K562 (cell line): Measurements from ENCODE around the gene PRKG1. TPM values are rescaled to one million over a fixed set of nuclear protein-coding genes. Genes with fewer than 3 reads are reported as not detected.
"Not testable (repeated sequence)": the region's sequence is repeated elsewhere in the genome, so short reads cannot be mapped to it uniquely, and the experiment has no call there.

Experiments used
- ATAC-seq: fragments of 200-7000 bp; cut with Tn5 transposase; 3 replicates; pipeline ENCODE4 v1.9.1; 2020; ENCODE audit warnings: moderate library complexity
- BruUV-seq: library from RNA; stranded (reverse); fragments of 400-500 nt; replicated peaks from 2 replicates; lab custom pipeline; 2021; lab: Mats Ljungman, UMichigan
- CTCF ChIA-PET: fragments of 300-600 bp; formaldehyde crosslinking; extraction: SDS; loops from one replicate; lab custom pipeline; 2021; ENCODE audit warnings: low intra/inter-chr PET ratio; lab: Yijun Ruan, JAX
- POLR2A ChIA-PET: fragments of 300-600, 350-650 bp; sonication (Branson Sonifier 250); formaldehyde crosslinking; extraction: SDS; loops from one replicate; lab custom pipeline; 2021; ENCODE audit warnings: antibody characterized with exemption, inconsistent platforms; lab: Yijun Ruan, JAX
- DNase-seq, 4 experiments: peaks; one replicate each; pipeline versions ENCODE4 v3.0.0 to v3.0.0-alpha.2; 2011 to 2018; ENCODE audit warnings: low spot score in 3 of 4, mixed read lengths in 3 of 4; ENCODE audit errors: extremely low read depth in 1 of 4
- FAIRE-seq: peaks from 2 replicates; lab custom pipeline; 2011; peaks lifted over from hg19 to GRCh38; lab: Jason Lieb, UNC
- H2AFZ ChIP-seq: 2 replicates; pipeline ENCODE4 v1.6.0; 2011; ENCODE audit warnings: low read depth, low read length, control low read depth, inconsistent platforms
- H3K27ac ChIP-seq: fragments of 200-600 bp; 3 replicates; pipeline ENCODE4 v1.8.0; 2011; ENCODE audit warnings: low read depth, mild to moderate bottlenecking, control low read depth, inconsistent platforms, low read length, moderate library complexity, mixed read lengths; ENCODE audit errors: extremely low read depth
- H3K27me3 ChIP-seq, 2 experiments: fragments of 300-600 bp in 1 of 2; 2 replicates in 1 of 2; 3 replicates in 1 of 2; pipeline versions ENCODE4 v1.6.0 to v1.8.0; 2011; ENCODE audit warnings: inconsistent platforms in 2 of 2, low read length in 2 of 2, mild to moderate bottlenecking in 1 of 2, mixed read lengths in 1 of 2, moderate library complexity in 1 of 2; ENCODE audit not compliant: control insufficient read depth in 2 of 2, insufficient read depth in 2 of 2
- H3K36me3 ChIP-seq: fragments of 300-600 bp; 3 replicates; pipeline ENCODE4 v1.8.0; 2011; ENCODE audit warnings: mild to moderate bottlenecking, low read length, inconsistent platforms; ENCODE audit not compliant: control insufficient read depth, insufficient read depth
- H3K4me1 ChIP-seq, 2 experiments: fragments of 200-600 bp in 1 of 2; replicated peaks in 1 of 2; 2 replicates in 1 of 2; 3 replicates in 1 of 2; pipeline versions ENCODE4 v1.5.1 to v1.8.0; 2011; ENCODE audit warnings: inconsistent platforms in 2 of 2, low read length in 2 of 2, mild to moderate bottlenecking in 1 of 2, mixed read lengths in 1 of 2, moderate library complexity in 1 of 2; ENCODE audit not compliant: control insufficient read depth in 2 of 2, insufficient read depth in 2 of 2
- H3K4me2 ChIP-seq: 2 replicates; pipeline ENCODE4 v1.6.1; 2011; ENCODE audit warnings: low read length, control low read depth, inconsistent platforms, mixed read lengths; ENCODE audit not compliant: insufficient read depth
- H3K4me3 ChIP-seq: fragments of 200-600 bp; sonication (generic), shearing (Covaris generic); 2 replicates; pipeline ENCODE4 v1.5.1; 2016; ENCODE audit warnings: control low read depth, inconsistent platforms
- H3K79me2 ChIP-seq: fragments of 200-600 bp; 3 replicates; pipeline ENCODE4 v1.8.0; 2011; ENCODE audit warnings: low read length, inconsistent platforms; ENCODE audit not compliant: control insufficient read depth, insufficient read depth
- H3K9ac ChIP-seq, 2 experiments: 2 replicates each; pipeline versions ENCODE4 v1.6.0 to v1.6.1; 2011; ENCODE audit warnings: low read depth in 2 of 2, low read length in 2 of 2, control low read depth in 1 of 2, inconsistent platforms in 1 of 2, mild to moderate bottlenecking in 1 of 2, mixed read lengths in 1 of 2; ENCODE audit not compliant: insufficient read depth in 1 of 2
- H3K9me1 ChIP-seq: one replicate; pipeline ENCODE4 v1.6.0; 2011; ENCODE audit warnings: inconsistent platforms, mild to moderate bottlenecking, low read length, moderate library complexity; ENCODE audit not compliant: control insufficient read depth, insufficient read depth
- H3K9me3 ChIP-seq: replicated peaks from 2 replicates; pipeline ENCODE4 v1.5.1; 2011; ENCODE audit warnings: low read depth, low read length, inconsistent platforms; ENCODE audit not compliant: control insufficient read depth, insufficient read depth
- H4K20me1 ChIP-seq: replicated peaks from 2 replicates; pipeline ENCODE4 v1.6.1; 2011; ENCODE audit warnings: low read length, inconsistent platforms, mixed read lengths; ENCODE audit not compliant: control insufficient read depth, insufficient read depth
- NFATC3 ChIP-seq: fragments of 450-650 bp; IDR thresholded peaks from 2 replicates; pipeline ENCODE4 v1.6.1; 2017; ENCODE audit warnings: mild to moderate bottlenecking
- RNF2 ChIP-seq: sonication (generic); IDR thresholded peaks from 2 replicates; pipeline ENCODE4 v1.6.1; 2016
- ZBTB43 ChIP-seq: sonication (generic); formaldehyde crosslinking; IDR thresholded peaks from 2 replicates; pipeline ENCODE4 v1.8.0; 2023; ENCODE audit warnings: mild to moderate bottlenecking, missing genetic modification reagents
- WGBS: fragments of 100-300 bp; shearing (Covaris generic); methylation state at CpG from one replicate; pipeline ENCODE4 v1.1.6; 2016; ENCODE audit warnings: low coverage, mixed read lengths; ENCODE audit not compliant: insufficient coverage; ENCODE audit errors: missing lambda C conversion rate; 5-methylcytosine and 5-hydroxymethylcytosine counted together
- in situ Hi-C: fragments of 300-500 bp; cut with MboI; formaldehyde crosslinking; loops from 4 replicates; pipeline ENCODE4 v1.15.0; 2018; ENCODE audit warnings: inconsistent platforms, mixed read lengths
- intact Hi-C: fragments of 100-400 bp; cut with micrococcal nuclease; formaldehyde crosslinking; loops from 2 replicates; pipeline ENCODE4 v1.14.2; 2022
- polyA plus RNA-seq, 8 experiments: library from polyadenylated mRNA; depleted of rRNA in 4 of 8; stranded (reverse) in 5 of 8; unstranded in 3 of 8; fragments of >200 nt; fragmentation: Nextera tagmentation in 2 of 8; fragmentation: Illumina TruSeq in 1 of 8; extraction: Ambion mirVana in 2 of 8; extraction: Trizol in 1 of 8; gene quantifications; 2 replicates each; pipeline versions ENCODE4 v1.2.1 to v1.2.3, GENCODE V29; 2011 to 2014; ENCODE audit warnings: inconsistent platforms in 1 of 8, missing spikeins in 1 of 8
- total RNA-seq, 7 experiments: library from RNA; depleted of rRNA in 6 of 7; stranded (reverse); fragments of >200 nt in 6 of 7; fragmentation: Illumina TruSeq in 2 of 7; extraction: Trizol in 2 of 7; gene quantifications; 2 replicates each; pipeline versions ENCODE4 v1.2.1 to v1.2.3, GENCODE V29; 2011 to 2021; ENCODE audit warnings: low replicate concordance in 1 of 7
- TF ChIP-seq, protein P1 (sequence below): sonication (generic); formaldehyde crosslinking; IDR thresholded peaks from 2 replicates; pipeline ENCODE4 v1.4.0; 2020; ENCODE audit warnings: mild to moderate bottlenecking, missing genetic modification reagents

PRKG1 gene
- total and polyA plus RNA-seq, 9 of the 15 experiments (the other 6 are each of a cell fraction or from before 2014, with no cell fraction given): 0.22 TPM; not detected in 8

DNA sequence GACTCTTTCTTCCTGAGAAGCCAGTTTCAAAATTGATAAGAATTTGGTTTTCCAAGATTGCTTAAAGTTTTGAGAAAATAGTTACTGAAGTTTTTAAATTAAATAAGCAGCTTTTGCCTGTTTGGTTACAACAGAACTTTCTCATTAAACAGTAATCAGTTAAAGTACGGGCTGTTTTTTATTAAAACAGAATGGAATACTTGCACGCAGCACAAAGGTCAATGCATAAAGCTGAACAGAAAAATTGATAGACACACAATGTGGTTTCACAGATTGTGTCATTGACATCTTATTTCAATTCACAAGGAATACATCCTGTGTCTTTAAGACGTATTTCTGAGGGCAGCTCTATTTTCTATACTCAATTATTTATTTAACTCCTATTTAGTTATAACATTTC, 192.2 kb downstream of the PRKG1 start (continued):
- TF ChIP-seq, protein P1, sequence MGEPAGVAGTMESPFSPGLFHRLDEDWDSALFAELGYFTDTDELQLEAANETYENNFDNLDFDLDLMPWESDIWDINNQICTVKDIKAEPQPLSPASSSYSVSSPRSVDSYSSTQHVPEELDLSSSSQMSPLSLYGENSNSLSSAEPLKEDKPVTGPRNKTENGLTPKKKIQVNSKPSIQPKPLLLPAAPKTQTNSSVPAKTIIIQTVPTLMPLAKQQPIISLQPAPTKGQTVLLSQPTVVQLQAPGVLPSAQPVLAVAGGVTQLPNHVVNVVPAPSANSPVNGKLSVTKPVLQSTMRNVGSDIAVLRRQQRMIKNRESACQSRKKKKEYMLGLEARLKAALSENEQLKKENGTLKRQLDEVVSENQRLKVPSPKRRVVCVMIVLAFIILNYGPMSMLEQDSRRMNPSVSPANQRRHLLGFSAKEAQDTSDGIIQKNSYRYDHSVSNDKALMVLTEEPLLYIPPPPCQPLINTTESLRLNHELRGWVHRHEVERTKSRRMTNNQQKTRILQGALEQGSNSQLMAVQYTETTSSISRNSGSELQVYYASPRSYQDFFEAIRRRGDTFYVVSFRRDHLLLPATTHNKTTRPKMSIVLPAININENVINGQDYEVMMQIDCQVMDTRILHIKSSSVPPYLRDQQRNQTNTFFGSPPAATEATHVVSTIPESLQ: no peak
- TF ChIP-seq RNF2: no peak
- no peak for TF ChIP-seq NFATC3
- TF ChIP-seq ZBTB43: no peak

DNA sequence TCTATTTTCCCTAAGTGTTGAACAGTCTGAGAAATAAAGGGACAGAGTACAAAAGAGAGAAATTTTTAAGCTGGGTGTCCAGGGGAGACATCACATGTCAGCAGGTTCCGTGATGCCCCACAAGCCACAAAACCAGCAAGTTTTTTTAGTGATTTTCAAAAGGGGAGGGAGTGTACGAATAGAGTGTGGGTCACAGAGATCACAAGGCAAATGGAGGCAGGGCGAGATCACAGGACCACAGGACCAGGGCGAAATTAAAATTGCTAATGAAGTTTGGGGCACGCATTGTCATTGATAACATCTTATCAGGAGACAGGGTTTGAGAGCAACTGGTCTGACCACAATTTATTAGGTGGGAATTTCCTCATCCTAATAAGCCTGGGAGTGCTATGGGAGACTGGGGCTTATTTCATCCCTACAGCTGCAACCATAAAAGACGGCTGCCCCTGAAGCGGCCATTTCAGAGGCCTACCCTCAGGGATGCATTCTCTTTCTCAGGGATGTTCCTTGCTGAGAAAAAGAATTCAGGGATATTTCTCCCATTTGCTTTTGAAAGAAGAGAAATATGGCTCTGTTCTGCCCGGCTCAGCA, 193.8 kb downstream of the PRKG1 start:
- H4K20me1 ChIP-seq, H3K9me3 ChIP-seq, H3K36me3 ChIP-seq, DNase-seq, H3K4me1 ChIP-seq, in situ Hi-C loops, intact Hi-C loops, FAIRE-seq, H3K79me2 ChIP-seq, H3K27me3 ChIP-seq, H3K9me1 ChIP-seq, ATAC-seq, H3K27ac ChIP-seq, BruUV-seq, H3K4me3 ChIP-seq, H2AFZ ChIP-seq, H3K9ac ChIP-seq, POLR2A ChIA-PET, CTCF ChIA-PET, H3K4me2 ChIP-seq: not testable (repeated sequence)
- WGBS: 3% methylated on average over 8 of the region's 8 CpGs
